ENCODE results near the gene LTB4R2.
A peak's percentile ranks its signal among the peaks of the same experiment; 100 is the strongest.
"Not testable (repeated sequence)": the region's sequence is repeated elsewhere in the genome, so short reads cannot be mapped to it uniquely, and the experiment has no call there.

The LTB4R2 gene

GRCh38 chr14:24332268-24332993 is 22.5 kb downstream of the LTB4R2 start:
- peak overlapping the region; percentile 33 for H3K4me3 ChIP-seq (ENCODE audit: low read depth, low read length)
- DNase-seq (ENCODE audit: low read depth) = no peak

- DNase-seq (ENCODE audit: low read depth) = no peak
- peak within 1 kb of the TSS; percentile 33 for H3K4me3 ChIP-seq (ENCODE audit: low read depth, low read length)
Measured at GRCh38 chr14:24334431-24335291, 24.7 kb downstream of the LTB4R2 start, which contains the start of gene ADCY4. Gene ADCY4, minus strand, starts transcription at chr14:24335071. Its CDS starts 419 bp downstream, at chr14:24334652.

- no peak for DNase-seq (ENCODE audit: low read depth)
Measured at GRCh38 chr14:24335461-24336171, 25.7 kb downstream of the LTB4R2 start.

GRCh38 chr14:24337144-24337823 is 27.3 kb downstream of the LTB4R2 start:
- DNase-seq (ENCODE audit: low read depth) = no peak
- no peak overlapping the region for H3K4me3 ChIP-seq (ENCODE audit: low read depth, low read length)

More at GRCh38 chr14:24335461-24336171, 25.7 kb downstream of the LTB4R2 start:
- H3K4me3 ChIP-seq (ENCODE audit: low read depth, low read length) = no peak overlapping the region

GRCh38 chr14:24337824-24338175 is 27.9 kb downstream of the LTB4R2 start:
- no peak overlapping the region for H3K4me3 ChIP-seq (ENCODE audit: low read depth, low read length)
- no peak for DNase-seq (ENCODE audit: low read depth)

GRCh38 chr14:24338843-24339242 is 28.9 kb downstream of the LTB4R2 start:
- no peak for DNase-seq (ENCODE audit: low read depth)

GRCh38 chr14:24339284-24340151 is 29.6 kb downstream of the LTB4R2 start, which contains the start of gene RIPK3:
Gene RIPK3, minus strand, starts transcription at chr14:24339991. Its CDS starts 165 bp downstream, at chr14:24339826.
- DNase-seq (ENCODE audit: low read depth) = no peak
- peak within 1 kb of the TSS; percentile 12 for H3K4me3 ChIP-seq (ENCODE audit: low read depth, low read length)

More at GRCh38 chr14:24338843-24339242, 28.9 kb downstream of the LTB4R2 start:
- no peak overlapping the region for H3K4me3 ChIP-seq (ENCODE audit: low read depth, low read length)

- DNase-seq (ENCODE audit: low read depth) = no peak
Measured at GRCh38 chr14:24340606-24341005, 30.7 kb downstream of the LTB4R2 start.

GRCh38 chr14:24342889-24343288 is 32.9 kb downstream of the LTB4R2 start:
- H3K4me3 ChIP-seq (ENCODE audit: low read depth, low read length) = no peak overlapping the region
- DNase-seq (ENCODE audit: low read depth) = no peak

More at GRCh38 chr14:24340606-24341005, 30.7 kb downstream of the LTB4R2 start:
- H3K4me3 ChIP-seq (ENCODE audit: low read depth, low read length) = no peak overlapping the region

- DNase-seq (ENCODE audit: low read depth) = no peak
- H3K4me3 ChIP-seq (ENCODE audit: low read depth, low read length) = no peak overlapping the region
Measured at GRCh38 chr14:24343795-24344660, 34.1 kb downstream of the LTB4R2 start.

GRCh38 chr14:24347134-24347533 is 37.2 kb downstream of the LTB4R2 start:
- DNase-seq (ENCODE audit: low read depth) = no peak
- H3K4me3 ChIP-seq (ENCODE audit: low read depth, low read length) = no peak overlapping the region

- DNase-seq (ENCODE audit: low read depth) = no peak
Measured at GRCh38 chr14:24348186-24348585, 38.2 kb downstream of the LTB4R2 start.

GRCh38 chr14:24349742-24350141 is 39.8 kb downstream of the LTB4R2 start:
- H3K4me3 ChIP-seq (ENCODE audit: low read depth, low read length) = no peak overlapping the region
- no peak for DNase-seq (ENCODE audit: low read depth)

More at GRCh38 chr14:24348186-24348585, 38.2 kb downstream of the LTB4R2 start:
- H3K4me3 ChIP-seq (ENCODE audit: low read depth, low read length) = no peak overlapping the region

GRCh38 chr14:24351517-24351916 is 41.6 kb downstream of the LTB4R2 start:
- no peak overlapping the region for H3K4me3 ChIP-seq (ENCODE audit: low read depth, low read length)

GRCh38 chr14:24353559-24354481 is 43.9 kb downstream of the LTB4R2 start:
- H3K4me3 ChIP-seq (ENCODE audit: low read depth, low read length) = no peak overlapping the region
- no peak for DNase-seq (ENCODE audit: low read depth)

More at GRCh38 chr14:24351517-24351916, 41.6 kb downstream of the LTB4R2 start:
- no peak for DNase-seq (ENCODE audit: low read depth)

- not testable (repeated sequence) for H3K4me3 ChIP-seq (ENCODE audit: low read depth, low read length); DNase-seq (ENCODE audit: low read depth)
Measured at GRCh38 chr14:24354482-24354825, 44.5 kb downstream of the LTB4R2 start.
